Upper lobe of left lung (tissue), 6 donors: ENCODE results near the gene LGALS3. TPM values are rescaled to one million over a fixed set of nuclear protein-coding genes. Genes with fewer than 3 reads are reported as not detected.

Experiments used
- ATAC-seq, 2 donors: fragments of 200-7000 bp; cut with Tn5 transposase; one replicate each; pipeline ENCODE4 v1.9.1; 2022; ENCODE audit warnings: mild to moderate bottlenecking in 2 of 2, moderate library complexity in 2 of 2; ENCODE audit not compliant: low FRiP score in 2 of 2
- DNase-seq, 2 donors: peaks; one replicate each; pipeline ENCODE4 v3.0.0-alpha.2; 2019 to 2020
- H3K27ac ChIP-seq, 4 donors: fragments of 200-600 bp; sonication (generic); one replicate each; pipeline ENCODE4 v1.5.1; 2016 to 2019
- H3K27me3 ChIP-seq, 4 donors: fragments of 200-600 bp; sonication (generic); one replicate each; pipeline ENCODE4 v1.5.1; 2017 to 2019
- H3K36me3 ChIP-seq, 4 donors: fragments of 200-600 bp; sonication (generic); one replicate each; pipeline ENCODE4 v1.5.1; 2016 to 2019
- H3K4me1 ChIP-seq, 4 donors: fragments of 200-600 bp; sonication (generic); one replicate each; pipeline ENCODE4 v1.5.1; 2018 to 2019
- H3K4me3 ChIP-seq, 4 donors: fragments of 200-600 bp; sonication (generic); one replicate each; pipeline ENCODE4 v1.5.1; 2017 to 2019; ENCODE audit warnings: mild to moderate bottlenecking in 2 of 4, moderate library complexity in 1 of 4
- H3K9me3 ChIP-seq, 4 donors: fragments of 200-600 bp; sonication (generic); one replicate each; pipeline ENCODE4 v1.5.1; 2018 to 2019
- EP300 ChIP-seq, 4 donors: sonication (generic); formaldehyde crosslinking; IDR thresholded peaks; one replicate each; pipeline ENCODE4 v1.5.1; 2017; ENCODE audit warnings: antibody characterized with exemption in 4 of 4, control low read depth in 2 of 4
- POLR2A ChIP-seq, 4 donors: fragments of 450-650 bp; IDR thresholded peaks; one replicate each; pipeline ENCODE4 v1.5.1; 2016 to 2017; ENCODE audit warnings: antibody characterized with exemption in 4 of 4, mild to moderate bottlenecking in 2 of 4
- POLR2AphosphoS5 ChIP-seq, 2 donors: sonication (generic); formaldehyde crosslinking; IDR thresholded peaks; one replicate each; pipeline ENCODE4 v1.5.1; 2017; ENCODE audit warnings: antibody characterized with exemption in 2 of 2
- WGBS, 2 donors: methylation state at CpG; one replicate each; pipeline ENCODE4 v1.1.5; 2017 to 2018; 5-methylcytosine and 5-hydroxymethylcytosine counted together
- total RNA-seq, 6 donors: library from RNA; depleted of rRNA in 4 of 6; stranded (reverse); fragments of >200 nt in 4 of 6; gene quantifications; one replicate each; pipeline versions ENCODE4 v1.1.0 to v1.2.1, GENCODE V29; 2016 to 2021
- TF ChIP-seq, protein P1 (sequence below), 6 experiments: fragments of 450-650 bp in 4 of 6; fragments of 200-600 bp in 2 of 6; sonication (generic) in 2 of 6; IDR thresholded peaks; one replicate each; pipeline ENCODE4 v1.5.1; 2016 to 2019; ENCODE audit warnings: antibody characterized with exemption in 6 of 6
- donor health status: DM: no; HTN: no; CAD: no; lungs with moderate emphysema.
- donor health status: DM: no; HTN: yes; CAD: no; lungs with severe emphysema.

LGALS3 gene
- total RNA-seq, 6 donors from 2014 or later = 205 to 710 (median 440) TPM

DNA sequence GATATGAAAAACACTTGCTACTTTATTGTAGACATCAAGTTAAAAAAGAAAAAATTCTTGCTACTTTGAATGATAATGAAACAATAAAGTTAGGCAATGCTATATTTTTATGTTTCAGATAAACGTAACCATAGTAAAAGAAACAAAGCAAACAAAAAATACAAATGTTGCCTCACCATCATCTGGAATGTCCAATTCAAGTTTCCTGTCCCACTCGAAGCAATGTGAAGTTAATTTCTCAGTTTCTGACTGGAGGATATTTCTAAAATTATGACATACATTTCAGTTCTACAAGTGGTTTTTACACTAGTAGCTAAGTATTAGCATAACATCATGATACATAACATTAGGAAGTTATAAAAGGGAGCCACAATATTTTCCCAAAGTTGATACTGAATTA, 41.5 kb downstream of the LGALS3 start:
- Histone ChIP-seq H3K4me3 (no peak overlapping the region), H3K4me1 (no peaks in the 10 kb centered on the region), H3K27ac (no peak overlapping the region), H3K36me3 (no peaks in the 10 kb centered on the region), H3K9me3 (no peaks in the 10 kb centered on the region), H3K27me3 (no peaks in the 10 kb centered on the region)
- DNase-seq (no peak), ATAC-seq (no peak)
- WGBS, 2 donors = 52 to 62% methylated on average over 2 of the region's 2 CpGs
- TF ChIP-seq POLR2AphosphoS5 (IDR thresholded peaks at IDR 0.05) = no peak
- TF ChIP-seq EP300 (IDR thresholded peaks at IDR 0.05) = no peak
- no peak for TF ChIP-seq POLR2A (IDR thresholded peaks at IDR 0.05)
- TF ChIP-seq, protein P1, sequence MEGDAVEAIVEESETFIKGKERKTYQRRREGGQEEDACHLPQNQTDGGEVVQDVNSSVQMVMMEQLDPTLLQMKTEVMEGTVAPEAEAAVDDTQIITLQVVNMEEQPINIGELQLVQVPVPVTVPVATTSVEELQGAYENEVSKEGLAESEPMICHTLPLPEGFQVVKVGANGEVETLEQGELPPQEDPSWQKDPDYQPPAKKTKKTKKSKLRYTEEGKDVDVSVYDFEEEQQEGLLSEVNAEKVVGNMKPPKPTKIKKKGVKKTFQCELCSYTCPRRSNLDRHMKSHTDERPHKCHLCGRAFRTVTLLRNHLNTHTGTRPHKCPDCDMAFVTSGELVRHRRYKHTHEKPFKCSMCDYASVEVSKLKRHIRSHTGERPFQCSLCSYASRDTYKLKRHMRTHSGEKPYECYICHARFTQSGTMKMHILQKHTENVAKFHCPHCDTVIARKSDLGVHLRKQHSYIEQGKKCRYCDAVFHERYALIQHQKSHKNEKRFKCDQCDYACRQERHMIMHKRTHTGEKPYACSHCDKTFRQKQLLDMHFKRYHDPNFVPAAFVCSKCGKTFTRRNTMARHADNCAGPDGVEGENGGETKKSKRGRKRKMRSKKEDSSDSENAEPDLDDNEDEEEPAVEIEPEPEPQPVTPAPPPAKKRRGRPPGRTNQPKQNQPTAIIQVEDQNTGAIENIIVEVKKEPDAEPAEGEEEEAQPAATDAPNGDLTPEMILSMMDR (IDR thresholded peaks at IDR 0.05) = no peak

DNA sequence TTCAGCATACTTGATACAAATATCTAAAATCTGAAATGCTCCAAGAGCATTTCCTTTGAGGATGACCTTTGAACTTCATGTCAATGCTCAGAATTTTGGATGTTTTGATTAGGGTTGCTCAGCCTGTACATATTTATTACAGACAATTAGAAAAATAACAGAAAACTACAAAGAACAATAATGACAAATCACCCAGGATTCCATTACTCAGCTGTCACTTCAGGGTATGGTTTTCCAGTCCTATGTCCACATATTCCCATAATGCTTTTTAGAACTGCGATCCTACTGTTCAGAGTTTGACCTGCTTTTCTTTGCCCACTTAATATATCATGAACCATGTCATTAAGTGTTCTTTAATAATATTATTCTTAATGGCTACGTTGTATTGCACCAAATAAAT, 51.0 kb downstream of the LGALS3 start:
- no peak for TF ChIP-seq POLR2AphosphoS5 (IDR thresholded peaks at IDR 0.05)
- Histone ChIP-seq H3K4me3 (no peak overlapping the region), H3K27me3 (no peaks in the 10 kb centered on the region), H3K36me3 (no peaks in the 10 kb centered on the region), H3K27ac (no peak overlapping the region), H3K9me3 (no peaks in the 10 kb centered on the region), H3K4me1 (no peaks in the 10 kb centered on the region)
- no peak for DNase-seq
- no peak for ATAC-seq
- 61 to 73% methylated on average over 2 of the region's 2 CpGs for WGBS, 2 donors

DNA sequence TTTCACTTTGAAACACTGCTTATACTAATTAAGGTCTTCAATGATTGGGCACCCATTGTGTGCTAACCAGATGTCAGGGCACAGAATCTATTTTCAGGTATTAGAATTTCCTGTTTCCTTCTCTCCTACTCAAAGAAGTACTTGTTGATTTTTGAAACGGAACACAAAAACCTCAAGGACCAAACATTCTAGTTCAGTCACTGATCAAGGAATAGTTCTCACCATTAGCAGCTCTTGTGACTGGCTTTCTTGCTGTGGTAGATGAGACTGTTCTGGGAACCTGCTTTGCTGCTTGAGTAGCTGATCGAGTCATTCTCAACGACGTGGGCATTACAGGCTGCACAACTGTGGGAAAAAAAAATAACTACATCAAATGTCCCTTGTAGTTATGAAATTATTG, 51.4 kb downstream of the LGALS3 start:
- TF ChIP-seq POLR2A (IDR thresholded peaks at IDR 0.05) (no peak), EP300 (IDR thresholded peaks at IDR 0.05) (no peak), POLR2AphosphoS5 (IDR thresholded peaks at IDR 0.05) (no peak)
- H3K27ac ChIP-seq = no peak overlapping the region
- no peaks in the 10 kb centered on the region for H3K36me3 ChIP-seq
- no peaks in the 10 kb centered on the region for H3K27me3 ChIP-seq
- no peaks in the 10 kb centered on the region for H3K9me3 ChIP-seq
- no peak overlapping the region for H3K4me3 ChIP-seq
- no peak for ATAC-seq
- 17 to 28% methylated on average over 4 of the region's 4 CpGs for WGBS, 2 donors
- DNase-seq = no peak
- H3K4me1 ChIP-seq = no peaks in the 10 kb centered on the region

DNA sequence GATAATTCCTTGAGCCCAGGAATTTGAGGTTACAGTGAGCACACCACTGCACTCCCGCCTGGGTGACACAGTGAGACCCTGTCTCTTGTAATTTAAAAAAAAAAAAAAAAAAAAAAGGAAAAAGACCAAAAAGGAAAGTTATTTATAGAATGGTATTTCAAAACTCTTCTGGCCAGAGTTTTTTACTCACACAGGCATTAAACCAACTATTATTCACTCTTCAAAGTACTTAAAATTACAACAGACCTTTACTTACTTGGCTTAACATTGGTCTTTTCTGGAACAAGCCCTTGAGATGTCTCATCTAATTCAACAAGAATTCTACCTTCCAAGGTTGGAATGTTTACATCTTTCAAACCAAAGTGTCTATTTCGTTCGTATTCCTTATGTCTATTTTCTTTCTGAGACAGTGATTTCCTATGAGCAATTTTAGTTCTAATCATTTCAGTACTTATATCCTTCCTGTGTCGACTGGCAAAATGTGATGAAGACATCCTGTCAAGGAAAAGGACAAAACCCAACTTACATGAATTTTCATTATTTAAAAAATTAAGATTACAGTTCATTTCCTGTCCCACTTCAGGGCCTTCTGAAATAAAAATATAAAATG, 59.7 kb downstream of the LGALS3 start:
- Histone ChIP-seq H3K9me3 (no peaks in the 10 kb centered on the region), H3K27ac (no peak overlapping the region), H3K4me1 (peaks cover 5 to 11% (median 6%) of the 10 kb centered on the region in 4 donors), H3K27me3 (no peaks in the 10 kb centered on the region), H3K36me3 (no peaks in the 10 kb centered on the region), H3K4me3 (no peak overlapping the region)
- ATAC-seq (no peak), DNase-seq (no peak)
- WGBS, 2 donors = 68 to 72% methylated on average over 4 of the region's 4 CpGs
- TF ChIP-seq EP300 (IDR thresholded peaks at IDR 0.05) (no peak), POLR2A (IDR thresholded peaks at IDR 0.05) (no peak), POLR2AphosphoS5 (IDR thresholded peaks at IDR 0.05) (no peak)
- TF ChIP-seq, protein P1 (IDR thresholded peaks at IDR 0.05) = no peak

DNA sequence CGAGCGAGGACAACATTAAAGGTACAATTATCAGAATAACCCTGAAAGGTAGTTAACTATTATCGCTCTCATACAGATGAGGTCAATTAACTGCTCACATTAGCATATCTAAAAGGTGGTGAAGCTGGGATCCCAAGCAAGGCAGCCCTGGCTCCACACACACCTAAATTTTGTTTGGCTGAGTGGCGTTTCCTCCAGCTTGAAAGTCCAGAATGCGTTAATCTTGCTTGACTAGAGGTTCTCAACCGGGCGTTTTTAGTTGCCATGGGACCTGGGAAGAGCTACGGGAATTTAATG, 61.8 kb downstream of the LGALS3 start:
- Histone ChIP-seq H3K4me1 (peaks cover 5 to 11% (median 6%) of the 10 kb centered on the region in 4 donors), H3K4me3 (peak overlapping the region in 3 of 4 donors; percentile 47 to 67 (median 59))

More for the DNA sequence above, 61.8 kb downstream of the LGALS3 start:
- TF ChIP-seq EP300 (IDR thresholded peaks at IDR 0.05) (no peak), POLR2A (IDR thresholded peaks at IDR 0.05) (no peak), POLR2AphosphoS5 (IDR thresholded peaks at IDR 0.05) (no peak)
- TF ChIP-seq, protein P1 (IDR thresholded peaks at IDR 0.05) = no peak
- H3K27me3 ChIP-seq = no peaks in the 10 kb centered on the region
- no peaks in the 10 kb centered on the region for H3K9me3 ChIP-seq
- H3K27ac ChIP-seq = no peak overlapping the region
- ATAC-seq = no peak
- DNase-seq = no peak
- 8 to 10% methylated on average over 8 of the region's 8 CpGs for WGBS, 2 donors
- H3K36me3 ChIP-seq = no peaks in the 10 kb centered on the region
